ENCODE measurements around the gene DNAAF1. TPM values are rescaled to one million over a fixed set of nuclear protein-coding genes. Genes with fewer than 3 reads are reported as not detected.

DNAAF1 gene
- total and polyA plus RNA-seq, 2 of the 4 experiments (the other 2 are of a cell fraction) = 0.05 TPM; not detected in 1

- Histone ChIP-seq H3K4me2 (ENCODE audit: low read depth, low read length) (no peak overlapping the region), H3K4me3 (ENCODE audit: insufficient read depth, low read depth, low read length) (no peak overlapping the region), H2BK15ac (ENCODE audit: low read depth, low read length) (no peak overlapping the region), H3K27me3 (ENCODE audit: control insufficient read depth, insufficient read depth, low read length) (no peaks in the 10 kb centered on the region), H2BK5ac (ENCODE audit: low read depth, low read length, poor library complexity, severe bottlenecking) (no peak overlapping the region), H4K20me1 (ENCODE audit: insufficient read depth, low read length) (peaks cover 39% of the 10 kb centered on the region), H3K56ac (ENCODE audit: extremely low read depth, insufficient read depth, low read length) (no peak overlapping the region), H3K14ac (replicated peaks; ENCODE audit: low read depth, low read length) (no peak overlapping the region), H3K9me3 (ENCODE audit: control insufficient read depth, insufficient read depth, low read length) (no peaks in the 10 kb centered on the region), H3K27ac (ENCODE audit: insufficient read depth, low read length) (no peak overlapping the region), H4K91ac (ENCODE audit: insufficient read depth, low read depth, low read length) (no peak overlapping the region), H2AK9ac (replicated peaks; ENCODE audit: low read depth, low read length, poor library complexity) (no peak overlapping the region), H3K4me1 (ENCODE audit: control insufficient read depth, insufficient read depth, low read length) (no peaks in the 10 kb centered on the region), H2BK120ac (ENCODE audit: low read depth, low read length) (no peak overlapping the region), H2BK20ac (ENCODE audit: low read depth, low read length) (no peak overlapping the region), H3K9ac (ENCODE audit: low read depth, low read length) (no peak overlapping the region), H3K4ac (ENCODE audit: low read depth, low read length) (no peak overlapping the region), H3K36me3 (ENCODE audit: control insufficient read depth, insufficient read depth, low read length) (peaks cover 3% of the 10 kb centered on the region; the same call in 1 of the 2 replicates), H2AFZ (replicated peaks; ENCODE audit: low read length, poor library complexity) (no peak overlapping the region), H4K5ac (ENCODE audit: low read depth, low read length) (no peak overlapping the region), H3K18ac (ENCODE audit: low read depth, low read length) (no peak overlapping the region), H4K8ac (ENCODE audit: low read depth in 2 of 2, low read length in 2 of 2) (no peak overlapping the region), H3K9me1 (ENCODE audit: insufficient read depth, low read length) (peaks cover 5% of the 10 kb centered on the region), H3K23ac (ENCODE audit: low read depth, low read length) (no peak overlapping the region), H3K79me1 (ENCODE audit: low read depth in 1 of 2, low read length in 2 of 2) (peaks cover 35 to 68% of the 10 kb centered on the region in 2 experiments), H2AK5ac (ENCODE audit: low read depth, low read length) (no peak overlapping the region)
- no TSS peak for BruUV-seq (replicated peaks)
- TF ChIP-seq CEBPB (IDR thresholded peaks at IDR 0.05; ENCODE audit: low read depth, low read length) (no peak), BHLHE40 (IDR thresholded peaks at IDR 0.05; ENCODE audit: low read depth, low read length) (no peak), ELK1 (IDR thresholded peaks at IDR 0.05; ENCODE audit: borderline replicate concordance, low read depth, low read length) (no peak), RCOR1 (IDR thresholded peaks at IDR 0.05; ENCODE audit: insufficient replicate concordance, low read length) (no peak), NFE2L2 (IDR thresholded peaks at IDR 0.05; ENCODE audit: low read depth, low read length) (no peak), MXI1 (IDR thresholded peaks at IDR 0.05; ENCODE audit: borderline replicate concordance, low read depth, low read length) (no peak), RFX5 (IDR thresholded peaks at IDR 0.05; ENCODE audit: low read depth, low read length) (no peak), CHD1 (IDR thresholded peaks at IDR 0.05; ENCODE audit: low read depth, low read length) (no peak), MAZ (IDR thresholded peaks at IDR 0.05; ENCODE audit: borderline replicate concordance, low read depth, low read length) (no peak), POLR2A (IDR thresholded peaks at IDR 0.05; ENCODE audit: low read depth, low read length) (no peak), RAD21 (IDR thresholded peaks at IDR 0.05; ENCODE audit: low read length) (no peak), MAFK (IDR thresholded peaks at IDR 0.05; ENCODE audit: low read depth, low read length) (no peak)
- in situ Hi-C loops (cut with MboI; ENCODE audit: low sequenced_read_pairs) (no loop called here), intact Hi-C loops (cut with micrococcal nuclease) (loop anchor here (10.0 kb wide), 1 partner anchor 373 kb away; no protein-coding TSS in a partner anchor), dilution Hi-C loops (cut with HindIII; ENCODE audit: low sequenced_read_pairs, unreplicated experiment) (no loop called here)
- DNase-seq = no peak
- ChIA-PET CTCF (no interaction called here), POLR2A (ENCODE audit: unreplicated experiment) (no interaction called here)
- no CpG with 5 or more reads among the region's 3 CpGs for WGBS, 2 experiments (ENCODE audit: extremely low coverage in 2 of 2, insufficient read length in 1 of 2)
- ATAC-seq (ENCODE audit: low read depth) = no peak
Observed at GRCh38 chr16:84111525-84111924, 33.6 kb upstream of the DNAAF1 start.
